ENCODE measurements around the gene SCD5. TPM values are rescaled to one million over a fixed set of nuclear protein-coding genes. Genes with fewer than 3 reads are reported as not detected.

The SCD5 gene
- total RNA-seq, 2 donors from 2014 or later: 7.3 to 18.5 TPM

DNA sequence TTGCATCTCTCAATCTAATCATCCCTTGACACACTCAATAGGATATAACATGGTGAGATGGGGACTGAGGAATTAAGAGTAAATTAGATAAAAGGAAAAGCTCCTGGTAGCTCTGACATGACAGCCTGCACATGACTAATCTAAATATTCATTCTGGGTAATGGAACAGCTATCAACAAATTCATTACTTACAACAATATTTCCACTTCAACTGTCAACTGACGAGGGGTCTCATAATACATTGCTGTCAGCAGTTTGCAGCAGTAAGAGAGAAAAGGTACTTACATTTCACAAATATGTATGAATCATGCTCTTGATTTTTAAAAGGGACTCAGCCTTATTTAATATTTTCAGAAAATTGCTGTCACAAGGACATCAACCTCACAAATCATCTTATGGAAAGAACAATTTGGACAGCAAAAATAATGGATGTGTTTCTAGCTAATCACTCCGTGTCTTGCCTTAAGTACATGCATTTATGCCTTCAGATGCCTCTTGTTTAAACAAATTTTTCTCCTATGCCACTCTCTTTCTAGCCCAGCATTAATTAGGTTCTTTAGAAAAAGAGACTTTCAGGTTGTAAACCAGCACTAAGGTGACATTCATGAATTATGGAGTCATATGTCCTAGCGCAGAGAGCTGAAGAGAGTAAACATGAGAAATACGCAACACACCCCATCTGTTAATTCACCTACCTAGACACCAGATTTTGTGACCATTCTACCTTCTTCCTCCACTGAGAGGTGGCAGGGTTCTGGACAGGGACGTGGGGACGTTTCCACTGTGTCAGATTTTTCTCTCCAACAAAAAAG lies 137.2 kb downstream of the SCD5 start:
- TF ChIP-seq, protein P1, sequence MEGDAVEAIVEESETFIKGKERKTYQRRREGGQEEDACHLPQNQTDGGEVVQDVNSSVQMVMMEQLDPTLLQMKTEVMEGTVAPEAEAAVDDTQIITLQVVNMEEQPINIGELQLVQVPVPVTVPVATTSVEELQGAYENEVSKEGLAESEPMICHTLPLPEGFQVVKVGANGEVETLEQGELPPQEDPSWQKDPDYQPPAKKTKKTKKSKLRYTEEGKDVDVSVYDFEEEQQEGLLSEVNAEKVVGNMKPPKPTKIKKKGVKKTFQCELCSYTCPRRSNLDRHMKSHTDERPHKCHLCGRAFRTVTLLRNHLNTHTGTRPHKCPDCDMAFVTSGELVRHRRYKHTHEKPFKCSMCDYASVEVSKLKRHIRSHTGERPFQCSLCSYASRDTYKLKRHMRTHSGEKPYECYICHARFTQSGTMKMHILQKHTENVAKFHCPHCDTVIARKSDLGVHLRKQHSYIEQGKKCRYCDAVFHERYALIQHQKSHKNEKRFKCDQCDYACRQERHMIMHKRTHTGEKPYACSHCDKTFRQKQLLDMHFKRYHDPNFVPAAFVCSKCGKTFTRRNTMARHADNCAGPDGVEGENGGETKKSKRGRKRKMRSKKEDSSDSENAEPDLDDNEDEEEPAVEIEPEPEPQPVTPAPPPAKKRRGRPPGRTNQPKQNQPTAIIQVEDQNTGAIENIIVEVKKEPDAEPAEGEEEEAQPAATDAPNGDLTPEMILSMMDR (IDR thresholded peaks at IDR 0.05): no peak
- Histone ChIP-seq H3K27me3 (replicated peaks; ENCODE audit: insufficient read depth) (no peaks in the 10 kb centered on the region), H3K9me3 (no peaks in the 10 kb centered on the region), H3K4me1 (ENCODE audit: control insufficient read depth in 1 of 2, low read depth in 2 of 2) (no peaks in the 10 kb centered on the region), H3K36me3 (no peaks in the 10 kb centered on the region), H3K4me3 (no peak overlapping the region), H3K27ac (no peak overlapping the region)
- DNase-seq (ENCODE audit: low spot score) (no peak), ATAC-seq (ENCODE audit: insufficient number of reproducible peaks, low FRiP score, low read depth) (no peak)

DNA sequence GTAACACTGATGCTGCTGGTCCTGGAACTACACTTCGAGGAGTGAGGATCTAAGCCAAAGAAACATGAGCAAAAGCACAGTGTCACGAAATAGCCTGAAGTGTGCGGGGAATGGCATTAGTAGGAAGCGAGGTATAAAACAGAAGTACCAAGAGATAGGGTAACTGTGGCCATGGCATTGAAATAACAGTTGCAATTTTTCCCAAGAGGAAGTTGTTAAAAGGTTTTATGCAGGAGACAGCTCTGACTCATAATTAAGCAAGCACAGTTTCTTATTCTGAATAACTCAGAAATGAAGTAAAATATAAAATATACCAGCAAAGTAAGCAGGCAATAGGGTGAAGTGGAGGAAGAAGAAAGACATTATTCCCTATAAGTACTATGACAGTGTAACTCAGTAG lies 146.5 kb downstream of the SCD5 start:
- TF ChIP-seq, protein P1 (IDR thresholded peaks at IDR 0.05): no peak
- ATAC-seq (ENCODE audit: insufficient number of reproducible peaks, low FRiP score, low read depth) (no peak), DNase-seq (ENCODE audit: low spot score) (no peak)
- Histone ChIP-seq H3K4me3 (no peak overlapping the region), H3K4me1 (ENCODE audit: control insufficient read depth in 1 of 2, low read depth in 2 of 2) (no peaks in the 10 kb centered on the region), H3K27ac (no peak overlapping the region), H3K27me3 (replicated peaks; ENCODE audit: insufficient read depth) (no peaks in the 10 kb centered on the region), H3K9me3 (no peaks in the 10 kb centered on the region), H3K36me3 (no peaks in the 10 kb centered on the region)

DNA sequence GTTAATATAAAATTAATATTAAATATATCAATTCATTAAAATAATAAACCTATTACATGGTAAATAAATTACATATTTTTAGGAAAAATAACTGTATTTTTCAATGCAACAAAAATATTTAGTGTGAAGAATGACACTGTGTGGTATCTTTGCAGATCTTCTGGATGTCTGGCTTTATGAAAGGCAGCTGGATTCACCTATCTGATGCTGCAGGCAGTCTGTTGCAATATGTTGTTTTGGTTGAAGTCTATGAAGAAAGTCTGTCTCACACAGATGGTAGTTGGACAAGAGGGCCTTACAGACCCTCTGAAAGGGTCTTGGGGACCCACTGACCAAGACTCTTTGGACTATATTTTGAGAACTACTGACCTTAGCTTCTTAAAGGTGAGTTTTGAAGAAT lies 147.7 kb downstream of the SCD5 start:
- no peaks in the 10 kb centered on the region for H3K9me3 ChIP-seq

DNA sequence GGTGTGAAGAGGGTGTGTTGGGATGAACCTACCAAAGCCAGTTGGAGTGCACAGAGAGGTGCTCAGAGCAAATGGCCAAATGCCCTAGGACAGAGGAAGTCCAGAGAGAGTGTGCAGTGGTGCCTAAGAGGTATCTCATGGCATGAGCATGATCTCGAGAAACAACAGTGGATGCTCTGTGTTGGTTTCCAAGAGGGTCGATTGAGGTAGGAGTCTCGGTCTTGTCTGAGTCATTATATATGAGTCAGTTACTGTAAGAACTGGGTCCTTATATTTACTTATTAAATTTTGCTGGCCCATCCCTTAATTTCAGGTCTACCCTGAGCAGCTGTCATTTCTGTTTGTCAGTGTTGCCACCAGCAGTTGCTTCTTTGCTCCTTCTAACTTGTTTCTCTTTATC lies 150.2 kb downstream of the SCD5 start:
- Histone ChIP-seq H3K36me3 (no peaks in the 10 kb centered on the region), H3K9me3 (no peaks in the 10 kb centered on the region), H3K4me3 (no peak overlapping the region), H3K27me3 (replicated peaks; ENCODE audit: insufficient read depth) (no peaks in the 10 kb centered on the region), H3K27ac (no peak overlapping the region), H3K4me1 (ENCODE audit: control insufficient read depth in 1 of 2, low read depth in 2 of 2) (no peaks in the 10 kb centered on the region)
- no peak for DNase-seq (ENCODE audit: low spot score)
- ATAC-seq (ENCODE audit: insufficient number of reproducible peaks, low FRiP score, low read depth): no peak
- TF ChIP-seq, protein P1 (IDR thresholded peaks at IDR 0.05): no peak

More for the DNA sequence above, 147.7 kb downstream of the SCD5 start:
- ATAC-seq (ENCODE audit: insufficient number of reproducible peaks, low FRiP score, low read depth) (no peak), DNase-seq (ENCODE audit: low spot score) (no peak)
- no peaks in the 10 kb centered on the region for H3K36me3 ChIP-seq
- no peaks in the 10 kb centered on the region for H3K27me3 ChIP-seq (replicated peaks; ENCODE audit: insufficient read depth)
- no peaks in the 10 kb centered on the region for H3K4me1 ChIP-seq (ENCODE audit: control insufficient read depth in 1 of 2, low read depth in 2 of 2)
- no peak overlapping the region for H3K27ac ChIP-seq
- TF ChIP-seq, protein P1 (IDR thresholded peaks at IDR 0.05): no peak
- H3K4me3 ChIP-seq: no peak overlapping the region

DNA sequence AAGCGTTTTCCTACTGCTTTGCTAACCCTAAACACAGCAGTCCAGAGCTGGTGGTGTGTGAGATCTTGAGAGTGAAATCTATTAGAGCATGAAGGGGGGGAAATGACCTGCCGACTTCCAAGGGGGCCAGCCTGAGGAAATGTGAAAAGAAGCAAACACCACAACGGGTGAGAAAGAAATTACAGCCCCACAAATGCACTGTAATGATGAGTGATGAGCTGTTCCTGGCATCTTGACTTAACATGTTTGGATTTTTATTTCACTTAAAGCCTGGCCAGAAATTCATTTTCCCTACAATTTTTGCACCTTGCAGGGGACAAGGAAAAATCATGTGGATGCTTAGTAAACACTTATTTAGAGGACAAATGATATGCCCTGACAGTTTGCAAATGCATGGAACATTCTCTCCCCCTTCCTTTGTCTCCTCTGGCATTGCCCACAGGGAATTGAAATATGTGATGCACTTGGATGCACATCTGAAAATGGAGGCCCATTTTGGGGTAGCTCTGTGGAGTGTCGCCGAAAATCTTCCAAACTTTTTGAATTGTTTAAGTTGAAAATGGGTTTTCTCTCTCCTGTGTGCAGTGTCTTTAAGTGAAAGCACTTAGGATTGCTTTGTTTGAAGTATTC lies 152.5 kb downstream of the SCD5 start:
- Histone ChIP-seq H3K4me1 (ENCODE audit: control insufficient read depth in 1 of 2, low read depth in 2 of 2) (no peaks in the 10 kb centered on the region), H3K27ac (no peak overlapping the region), H3K27me3 (replicated peaks; ENCODE audit: insufficient read depth) (no peaks in the 10 kb centered on the region), H3K4me3 (no peak overlapping the region), H3K9me3 (no peaks in the 10 kb centered on the region), H3K36me3 (no peaks in the 10 kb centered on the region)
- DNase-seq (ENCODE audit: low spot score) (no peak), ATAC-seq (ENCODE audit: insufficient number of reproducible peaks, low FRiP score, low read depth) (no peak)
- TF ChIP-seq, protein P1 (IDR thresholded peaks at IDR 0.05): no peak

All from thoracic aorta (tissue), 2 donors.